Ishikawa (cell line): ENCODE measurements around the gene CETN3.

Experiments used
- CREB1 ChIP-seq: IDR thresholded peaks from 2 replicates; pipeline ENCODE4 v1.6.1; 2012; ENCODE audit warnings: low read depth
- EGR1 ChIP-seq: IDR thresholded peaks from 2 replicates; pipeline ENCODE4 v1.6.1; 2012
- EP300 ChIP-seq: IDR thresholded peaks from 2 replicates; pipeline ENCODE4 v1.6.1; 2012; ENCODE audit warnings: borderline replicate concordance
- FOXM1 ChIP-seq: IDR thresholded peaks from 2 replicates; pipeline ENCODE4 v1.6.1; 2012; ENCODE audit warnings: low read depth, borderline replicate concordance
- NFIC ChIP-seq: IDR thresholded peaks from 2 replicates; pipeline ENCODE4 v1.6.1; 2012
- REST ChIP-seq: IDR thresholded peaks from 2 replicates; pipeline ENCODE4 v1.6.1; 2012; ENCODE audit warnings: low read depth, mild to moderate bottlenecking
- TAF1 ChIP-seq: IDR thresholded peaks from 2 replicates; pipeline ENCODE4 v1.6.1; 2012; ENCODE audit warnings: low read depth, mild to moderate bottlenecking
- YY1 ChIP-seq: IDR thresholded peaks from 2 replicates; pipeline ENCODE4 v1.6.1; 2012; ENCODE audit warnings: low read depth
- TF ChIP-seq, protein P1 (sequence below): IDR thresholded peaks from 2 replicates; pipeline ENCODE4 v1.6.1; 2012

- no peak for TF ChIP-seq EP300
- no peak for TF ChIP-seq YY1
- TF ChIP-seq, protein P1, sequence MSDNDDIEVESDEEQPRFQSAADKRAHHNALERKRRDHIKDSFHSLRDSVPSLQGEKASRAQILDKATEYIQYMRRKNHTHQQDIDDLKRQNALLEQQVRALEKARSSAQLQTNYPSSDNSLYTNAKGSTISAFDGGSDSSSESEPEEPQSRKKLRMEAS, result no peak
- TF ChIP-seq NFIC, result no peak
- TF ChIP-seq EGR1, result no peak
- TF ChIP-seq FOXM1, result no peak
- no peak for TF ChIP-seq REST
- no peak for TF ChIP-seq CREB1
- no peak for TF ChIP-seq TAF1
These were observed 14.6 kb downstream of the CETN3 start for GRCh38 chr5:90395005-90395404.
